Activated CD4-positive, alpha-beta T cell treated with anti-CD3 and anti-CD28 coated beads, Interleukin-2, amount 50 U/mL, for 48 hours (primary cell): Measurements from ENCODE around the gene DTD2.
"Not testable (repeated sequence)": the region's sequence is repeated elsewhere in the genome, so short reads cannot be mapped to it uniquely, and the experiment has no call there.

Source experiments
- DNase-seq, 2 experiments: peaks; one replicate each; pipeline ENCODE4 v3.0.0-alpha.2; 2020

The DTD2 gene

DNA sequence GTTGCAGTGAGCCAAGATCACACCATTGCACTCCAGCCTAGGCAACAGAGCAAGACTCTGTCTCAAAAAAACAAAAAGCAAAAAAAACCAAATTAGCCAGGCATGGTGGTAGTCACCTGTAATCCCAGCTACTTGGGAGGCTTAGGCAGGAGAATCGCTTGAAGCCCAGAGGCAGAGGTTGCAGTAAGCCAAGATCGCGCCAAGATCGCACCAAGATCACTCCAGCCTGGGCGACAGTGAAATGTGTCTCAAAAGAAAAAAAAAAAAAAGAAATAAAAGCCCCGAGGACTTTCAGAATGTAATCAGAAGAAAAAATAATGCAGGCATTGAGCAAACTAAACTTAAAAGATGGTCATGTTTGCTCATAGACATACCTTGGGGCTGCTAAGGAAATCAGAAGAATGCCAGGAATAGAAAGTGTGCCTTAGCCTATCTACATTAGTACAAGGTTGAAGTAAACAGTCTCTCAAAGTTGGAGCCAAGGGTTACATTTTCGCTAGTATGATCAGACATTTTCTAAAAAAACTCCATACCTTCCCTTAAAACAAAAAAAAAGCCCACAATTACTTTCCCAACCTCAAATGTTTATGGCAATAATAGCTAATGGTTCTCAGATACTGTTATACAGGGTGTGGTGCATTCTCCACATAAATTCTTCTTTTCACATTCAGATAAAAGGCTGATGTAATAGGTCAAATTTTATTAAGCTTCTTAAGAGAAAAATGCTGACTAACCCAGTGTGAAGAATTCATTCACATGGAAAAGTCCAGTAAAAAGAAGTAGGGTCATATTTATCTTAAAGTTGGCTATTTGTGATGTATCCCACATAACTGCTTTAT, 15.8 kb downstream of the DTD2 start:
- DNase-seq: no peak

DNA sequence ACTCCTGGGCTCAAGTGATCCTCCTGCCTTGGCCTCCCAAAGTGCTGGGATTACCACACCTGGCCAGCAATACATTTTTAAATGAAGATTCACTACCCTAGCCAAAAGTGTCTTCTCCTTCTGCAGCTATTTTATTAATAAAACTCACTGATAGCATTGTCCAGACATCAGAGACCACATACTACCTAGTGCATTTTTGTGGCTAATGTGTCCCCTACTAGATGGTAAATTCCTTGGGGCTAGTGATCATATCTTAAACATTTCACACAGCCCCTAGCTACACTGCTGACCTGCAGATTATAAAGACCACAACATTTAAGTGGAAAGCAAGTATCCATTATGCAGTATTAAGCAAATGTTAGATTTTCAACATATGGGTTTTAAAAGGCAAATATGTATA, 17.0 kb downstream of the DTD2 start:
- DNase-seq: no peak

DNA sequence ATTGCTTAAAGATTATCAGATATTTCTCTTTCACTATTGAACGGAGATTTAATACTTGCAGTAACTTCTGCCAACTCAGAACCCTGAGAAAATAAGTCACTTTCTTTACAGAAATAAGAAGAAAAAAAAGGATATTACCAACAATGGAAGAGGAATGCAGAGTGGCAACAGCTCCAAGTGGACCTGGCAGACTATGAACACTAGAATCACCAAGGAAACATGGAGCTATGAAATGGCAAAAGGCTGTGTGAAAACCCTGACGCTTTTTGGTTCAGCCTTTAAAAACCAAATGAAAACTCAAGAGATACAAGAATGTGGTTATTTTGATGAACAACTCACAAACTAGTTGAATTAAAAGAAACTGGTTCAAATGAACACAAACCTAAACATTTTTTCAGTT, 17.7 kb downstream of the DTD2 start:
- no peak for DNase-seq

DNA sequence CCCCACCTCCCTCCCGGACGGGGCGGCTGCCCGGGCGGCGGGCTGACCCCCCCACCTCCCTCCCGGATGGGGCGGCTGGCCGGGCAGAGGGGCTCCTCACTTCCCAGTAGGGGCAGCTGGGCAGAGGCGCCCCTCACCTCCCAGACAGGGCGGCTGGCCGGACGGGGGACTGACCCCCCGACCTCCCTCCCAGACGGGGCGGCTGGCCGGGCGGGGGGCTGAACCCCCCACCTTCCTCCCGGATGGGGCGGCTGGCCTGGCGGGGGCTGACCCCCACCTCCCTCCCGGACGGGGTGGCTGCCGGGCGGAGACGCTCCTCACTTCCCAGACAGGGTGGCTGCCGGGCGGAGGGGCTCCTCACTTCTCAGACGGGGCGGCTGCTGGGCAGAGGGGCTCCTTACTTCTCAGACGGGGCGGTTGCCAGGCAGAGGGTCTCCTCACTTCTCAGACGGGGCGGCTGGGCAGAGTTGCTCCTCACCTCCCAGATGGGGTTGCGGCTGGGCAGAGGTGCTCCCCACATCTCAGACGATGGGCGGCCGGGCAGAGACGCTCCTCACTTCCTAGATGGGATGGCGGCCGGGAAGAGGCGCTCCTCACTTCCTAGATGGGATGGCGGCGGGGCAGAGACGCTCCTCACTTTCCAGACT, 20.1 kb downstream of the DTD2 start:
- DNase-seq: not testable (repeated sequence)

DNA sequence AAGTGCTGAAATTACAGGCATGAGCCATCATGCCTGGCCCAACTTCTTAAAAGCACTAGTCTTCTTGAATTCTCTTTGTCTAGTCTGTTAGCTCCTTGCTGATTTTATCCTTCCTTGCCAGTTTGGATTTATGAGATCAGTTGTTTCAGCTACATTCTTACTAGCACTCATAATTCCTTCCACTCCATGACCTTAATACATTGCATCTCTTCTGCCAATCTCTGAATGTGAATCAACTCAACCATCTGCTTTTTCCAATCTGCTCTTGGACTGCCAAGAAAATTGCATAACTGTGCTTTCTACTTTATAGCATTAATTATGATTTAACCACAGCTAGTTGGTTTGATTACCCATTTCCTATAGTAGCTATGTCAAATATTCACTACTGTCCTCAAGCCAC, 22.0 kb downstream of the DTD2 start:
- no peak for DNase-seq

DNA sequence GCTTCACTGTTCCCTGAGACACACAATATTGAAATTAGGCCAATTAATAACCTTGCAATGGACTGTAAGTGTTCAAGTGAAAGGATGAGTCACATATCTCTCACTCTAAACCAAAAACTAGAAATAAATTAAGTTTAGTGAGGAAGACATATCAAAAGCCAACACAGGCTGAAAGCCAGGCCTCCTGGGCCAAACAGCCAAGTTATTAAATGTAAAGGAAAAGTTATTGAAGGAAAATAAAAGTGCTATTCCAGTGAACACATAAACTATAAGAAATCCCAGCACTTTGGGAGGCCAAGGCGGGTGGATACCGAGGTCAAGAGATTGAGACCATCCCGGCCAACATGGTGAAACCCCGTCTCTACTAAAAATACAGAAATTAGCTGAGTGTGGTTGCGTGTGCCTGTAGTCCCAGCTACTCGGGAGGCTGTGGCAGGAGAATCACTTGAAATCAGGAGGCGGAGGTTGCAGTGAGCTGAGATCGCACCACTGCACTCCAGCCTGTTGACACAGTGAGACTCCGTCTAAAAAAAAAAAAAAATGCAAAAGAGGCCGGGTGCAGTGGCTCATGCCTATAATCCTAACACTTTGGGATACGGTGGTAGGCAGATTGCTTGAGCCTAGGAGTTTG, 26.6 kb downstream of the DTD2 start:
- no peak for DNase-seq

DNA sequence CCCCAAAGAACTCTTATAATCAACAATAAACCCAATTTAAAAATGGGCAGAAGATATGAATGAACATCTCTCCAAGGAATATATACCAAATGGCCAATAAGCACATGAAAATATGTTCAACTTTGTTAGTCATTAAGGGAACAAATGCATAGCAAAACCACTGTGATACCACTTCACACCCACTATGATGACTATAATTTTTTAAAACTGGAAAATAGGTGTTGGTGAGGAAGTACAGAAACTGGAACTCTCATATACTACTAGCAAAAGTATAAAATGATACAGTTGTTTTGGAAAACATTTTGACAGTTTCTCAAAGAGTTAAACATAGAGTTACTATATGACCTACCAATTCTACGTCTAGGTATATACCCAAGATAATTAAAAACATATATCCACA, 27.5 kb downstream of the DTD2 start:
- DNase-seq: no peak

DNA sequence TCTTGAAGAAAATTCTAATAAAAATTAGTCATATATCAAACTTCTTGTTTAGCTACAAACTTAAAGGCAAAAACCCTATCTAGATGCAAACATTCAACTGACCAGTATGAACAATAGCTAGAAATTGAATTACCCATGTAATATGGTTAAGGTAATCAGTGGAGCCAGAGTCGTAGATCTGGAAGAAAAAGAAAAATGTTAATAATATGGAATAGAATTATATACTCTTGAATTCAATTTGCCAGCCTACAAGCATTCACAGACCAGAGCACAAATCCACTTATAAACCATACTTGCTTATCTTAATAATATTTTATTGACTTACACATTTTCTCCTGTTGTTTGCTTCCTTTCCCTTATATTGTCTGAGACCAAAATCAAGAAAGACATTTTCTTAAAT, 29.3 kb downstream of the DTD2 start:
- DNase-seq: no peak

DNA sequence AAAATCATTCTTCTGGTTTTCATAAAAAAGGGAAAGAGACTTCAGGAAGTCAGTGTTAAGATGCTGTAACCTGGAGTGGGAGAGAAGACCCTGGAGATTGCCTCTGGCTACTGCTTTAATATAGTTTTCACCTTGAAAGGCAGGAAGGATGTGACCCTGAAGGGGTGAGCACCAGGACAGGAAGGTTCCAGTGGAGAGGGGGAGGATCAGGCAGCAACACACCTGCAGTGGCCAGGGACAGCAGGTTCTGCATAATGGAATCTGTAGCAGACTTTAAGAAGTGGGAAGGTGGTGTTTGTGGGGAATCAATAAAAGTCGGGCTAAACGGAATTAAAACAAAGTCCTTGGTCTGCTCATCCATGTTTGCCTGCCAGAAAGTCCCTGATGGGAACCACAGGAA, 30.6 kb downstream of the DTD2 start:
- DNase-seq: no peak

DNA sequence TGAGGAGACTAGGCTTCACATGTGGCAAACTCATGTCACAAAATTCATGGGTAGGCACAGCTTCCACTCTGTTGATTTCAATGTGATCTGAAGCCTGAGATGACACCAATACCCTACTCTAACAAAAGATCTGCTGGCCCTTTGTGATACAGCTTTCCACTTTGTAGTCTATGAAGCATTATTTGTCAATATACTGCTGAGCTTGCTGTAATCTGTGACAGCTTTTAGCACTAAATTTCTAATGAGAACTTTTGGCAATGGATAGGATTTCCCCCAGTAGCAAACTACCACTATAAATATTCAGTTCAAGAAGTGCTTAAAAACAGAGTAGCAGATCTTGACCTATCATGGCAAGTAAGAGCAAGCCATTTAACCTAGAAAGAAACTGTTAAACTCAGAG, 31.4 kb downstream of the DTD2 start:
- DNase-seq: no peak

DNA sequence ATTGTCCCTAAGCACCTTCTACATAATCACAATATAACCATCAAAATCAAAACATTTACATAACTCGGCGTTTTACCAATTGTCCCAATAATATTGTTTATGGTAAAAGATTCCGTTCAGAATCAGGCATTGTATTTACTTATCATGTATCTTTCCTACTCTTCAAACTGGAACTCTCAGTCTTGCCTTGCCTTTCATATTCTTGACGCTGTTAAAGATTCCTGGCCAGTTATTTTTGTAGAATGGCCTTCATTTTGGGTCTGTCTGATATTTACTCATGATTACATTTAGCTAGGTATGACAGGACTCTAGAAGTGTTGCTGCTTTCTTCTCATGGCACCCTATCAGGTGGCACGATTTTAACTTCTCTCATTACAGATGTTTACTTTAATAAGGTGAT, 36.1 kb downstream of the DTD2 start:
- DNase-seq: no peak

DNA sequence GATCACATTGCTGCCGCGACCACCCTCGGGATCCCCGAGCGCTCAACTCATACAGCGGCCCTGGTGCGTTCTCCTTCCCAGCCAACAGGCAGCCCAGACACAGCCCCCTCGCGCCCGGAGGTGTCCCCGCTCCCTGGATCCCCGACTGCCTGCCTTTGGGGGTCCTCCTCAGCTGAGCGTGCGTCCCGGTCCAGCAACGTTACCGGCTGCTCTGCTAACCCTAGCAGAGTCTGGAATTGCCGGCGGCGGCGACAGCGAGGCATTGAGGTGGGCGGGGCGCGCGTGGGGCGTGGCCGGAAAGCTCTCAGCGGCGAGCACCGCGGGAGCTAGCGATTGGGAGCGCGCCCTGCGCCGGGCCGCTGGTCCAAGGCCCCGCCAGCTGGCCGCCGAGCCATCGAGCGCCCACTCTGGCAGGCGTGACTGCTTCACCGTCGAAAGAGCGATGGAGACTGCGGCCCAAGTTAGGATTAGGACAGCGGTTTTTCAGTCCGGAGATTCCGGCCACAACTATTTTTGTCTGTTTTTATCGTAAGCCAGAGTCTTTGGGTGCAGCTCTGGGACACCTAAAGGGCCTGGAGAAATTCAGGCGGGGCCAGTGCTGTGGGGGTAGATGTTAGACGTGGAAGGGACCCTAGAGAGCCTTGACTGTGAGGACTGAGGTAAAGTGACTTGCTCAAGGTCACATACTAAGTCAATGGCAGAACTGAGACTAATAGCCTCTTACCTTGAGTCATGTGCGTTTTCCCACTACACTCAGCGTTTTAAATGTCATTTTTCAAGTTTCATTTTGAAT, 36.8 kb downstream of the DTD2 start, which contains the start of gene HEATR5A:
TSS of gene HEATR5A (minus strand) at position 232 of the 793 bp plus-strand sequence. CDS start 17,575 bp downstream, outside the sequence.
- DNase-seq: peak; percentile 92 to 94

DNA sequence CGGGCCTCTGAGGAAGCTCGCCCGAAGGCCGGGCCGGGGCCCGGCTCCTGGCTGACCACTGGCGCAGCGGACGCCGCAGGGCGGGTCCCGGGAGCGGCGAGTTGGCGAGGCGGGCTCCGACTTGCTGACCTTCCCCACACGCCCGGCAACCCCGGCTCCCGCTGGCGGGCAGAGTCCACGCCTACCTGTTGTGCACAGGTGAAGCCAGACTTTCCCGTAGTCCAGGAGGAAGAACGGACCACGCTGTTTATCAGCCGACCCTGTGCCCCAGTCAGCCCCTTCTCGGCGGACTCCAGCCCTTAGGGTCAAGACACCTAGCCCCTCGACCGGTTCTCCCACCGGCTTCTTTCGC, 37.4 kb downstream of the DTD2 start:
- peak in 1 of 2 experiments; percentile 9 for DNase-seq

DNA sequence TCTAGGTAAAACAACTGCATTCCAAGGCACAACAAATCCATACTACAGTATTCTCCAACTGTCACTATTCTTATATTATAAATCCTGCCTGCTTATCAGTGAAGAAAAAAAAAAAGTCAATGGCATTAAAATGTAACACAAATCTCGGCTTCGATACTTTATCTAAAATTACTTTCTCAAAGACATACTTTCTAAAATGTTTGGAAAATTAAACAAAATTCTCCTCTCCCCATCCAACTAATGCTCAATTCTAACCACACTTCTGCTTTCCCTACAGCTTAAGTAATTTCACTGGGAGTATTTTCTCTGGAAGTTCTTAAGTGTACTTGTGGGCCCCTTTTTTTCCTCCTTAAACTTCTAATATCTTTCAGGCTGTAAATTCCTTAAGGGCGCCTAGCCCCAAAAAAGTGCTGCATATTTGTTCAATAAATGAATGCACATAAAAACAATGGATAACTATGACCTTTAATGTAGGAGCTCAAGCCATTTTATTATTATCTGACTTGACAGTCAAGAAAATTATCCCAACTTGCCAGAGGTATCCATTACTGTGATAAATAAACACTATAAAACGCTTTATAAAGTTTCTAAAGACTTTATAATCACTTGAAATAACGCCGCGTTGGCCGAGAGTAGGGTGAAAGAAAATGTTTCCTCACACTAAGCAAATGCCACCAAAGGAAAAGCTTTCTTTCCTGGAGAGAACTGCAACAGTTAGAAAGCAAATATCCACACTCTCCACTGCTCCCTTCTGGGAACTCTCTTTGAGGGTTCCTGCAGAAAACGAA, 37.9 kb downstream of the DTD2 start:
- no peak for DNase-seq

DNA sequence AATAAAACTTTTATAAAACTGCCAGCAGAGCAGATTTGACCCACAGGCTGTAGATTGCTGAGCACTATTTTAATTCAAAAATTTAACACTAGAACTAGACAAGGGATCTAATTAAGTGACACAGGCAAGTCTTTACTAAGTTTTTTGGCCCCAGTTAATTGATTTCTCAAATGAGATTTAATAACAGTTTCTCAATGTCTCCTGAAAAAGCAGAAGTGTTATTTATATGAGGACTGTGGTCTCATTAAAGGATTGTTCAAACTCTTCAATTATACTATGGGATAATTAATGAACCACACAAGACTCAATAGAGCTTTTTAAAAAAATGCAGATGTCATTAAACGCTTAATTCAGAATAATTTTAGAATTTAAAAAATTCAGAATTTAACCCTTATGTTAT, 38.9 kb downstream of the DTD2 start:
- DNase-seq: no peak

DNA sequence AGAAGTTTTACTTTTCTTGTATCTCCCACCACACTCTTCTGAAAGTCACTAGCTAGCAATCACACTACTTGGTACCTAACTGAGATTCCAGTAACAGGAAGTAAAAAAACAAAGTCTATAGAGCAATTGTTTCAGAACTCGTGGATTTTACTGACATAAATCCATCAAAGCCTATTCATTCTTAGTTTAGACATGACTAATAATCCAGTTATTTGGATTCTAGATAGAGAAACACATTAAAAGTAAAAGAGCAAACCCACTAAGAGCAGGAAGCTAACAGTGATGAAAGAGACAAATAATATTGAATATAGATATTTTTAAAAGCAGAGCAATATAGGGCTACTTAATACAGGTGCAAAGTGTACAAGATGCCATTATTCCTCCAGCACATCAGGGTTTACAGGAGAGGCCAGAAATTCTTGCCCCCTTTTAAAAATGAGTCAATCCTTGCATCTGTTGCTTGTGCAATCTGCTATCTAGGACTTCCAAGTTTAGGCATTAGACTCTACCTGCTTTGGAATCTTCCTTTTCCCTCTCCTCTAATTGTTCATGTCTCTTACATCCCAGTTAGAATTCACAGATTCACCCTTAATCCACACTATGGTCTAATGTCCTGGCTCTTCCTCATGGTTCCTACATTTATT, 43.0 kb downstream of the DTD2 start:
- no peak for DNase-seq

DNA sequence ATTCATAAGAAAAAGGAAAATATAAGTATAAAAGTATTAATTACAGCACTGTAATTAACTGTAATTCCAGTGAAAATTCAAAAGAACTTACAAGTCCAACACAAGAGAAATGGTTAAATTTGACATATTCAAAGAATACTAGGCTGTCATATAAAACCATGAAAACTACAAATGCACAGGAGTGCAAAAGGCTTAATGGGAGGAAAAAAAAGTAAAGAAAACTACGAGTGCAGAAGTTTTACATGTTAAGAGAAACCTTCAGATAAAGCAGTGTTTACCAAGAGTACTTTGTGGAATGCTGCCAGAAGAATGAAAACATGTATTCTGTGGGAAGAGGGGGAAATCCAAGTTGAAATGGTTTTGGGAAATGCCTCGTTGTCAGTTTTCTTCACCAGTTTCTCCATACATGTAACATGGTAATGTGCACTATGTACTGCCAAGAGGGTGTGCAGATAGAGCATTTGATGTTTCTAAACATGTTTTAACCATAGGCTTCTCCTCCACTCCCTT, 46.0 kb downstream of the DTD2 start:
- no peak for DNase-seq

DNA sequence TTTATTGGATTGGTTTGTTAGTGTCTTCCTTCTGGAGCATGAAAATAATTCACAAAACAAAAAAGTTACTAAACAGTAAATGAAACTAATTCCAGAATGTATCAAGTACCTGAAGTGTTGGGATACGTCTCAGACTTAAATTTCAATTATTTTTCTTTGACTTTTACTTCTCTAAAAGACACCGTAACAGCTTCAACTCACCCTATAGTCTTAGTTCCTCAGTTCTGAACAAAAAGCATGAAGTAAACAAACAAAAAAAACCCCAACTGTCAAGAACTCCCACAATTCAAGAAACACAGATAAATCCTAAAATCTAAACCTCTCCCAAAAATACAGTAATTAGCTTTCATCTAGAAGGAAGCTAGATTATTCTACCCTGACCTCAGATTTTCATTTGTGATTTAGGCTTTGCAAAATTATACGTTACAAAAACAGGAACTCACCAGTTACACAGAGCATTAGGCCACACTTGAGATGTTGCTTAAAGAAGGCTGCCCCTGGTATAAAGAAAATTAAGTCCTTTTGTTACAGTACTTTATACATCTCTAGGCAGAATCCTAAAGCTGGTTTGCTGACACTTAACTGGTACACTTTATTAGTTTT, 47.2 kb downstream of the DTD2 start:
- DNase-seq: no peak

DNA sequence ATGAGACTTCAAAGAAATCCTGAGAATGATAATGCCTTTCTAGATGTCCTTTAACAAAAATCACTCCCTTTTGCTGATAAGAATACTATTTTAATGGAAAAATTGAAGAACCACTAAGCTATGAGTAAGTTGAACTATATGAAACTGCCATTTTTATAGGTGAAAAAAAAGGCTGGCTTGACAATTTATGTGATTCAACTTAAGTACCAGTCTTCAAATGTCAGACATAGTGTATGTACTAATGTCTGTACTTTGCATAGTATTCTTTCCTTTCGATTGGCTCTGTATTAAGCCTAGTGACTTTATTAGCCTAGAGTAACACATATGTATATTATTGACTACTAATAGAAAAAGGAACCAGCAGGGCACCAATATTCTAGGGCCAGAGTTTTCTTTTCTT, 48.9 kb downstream of the DTD2 start:
- DNase-seq: no peak

DNA sequence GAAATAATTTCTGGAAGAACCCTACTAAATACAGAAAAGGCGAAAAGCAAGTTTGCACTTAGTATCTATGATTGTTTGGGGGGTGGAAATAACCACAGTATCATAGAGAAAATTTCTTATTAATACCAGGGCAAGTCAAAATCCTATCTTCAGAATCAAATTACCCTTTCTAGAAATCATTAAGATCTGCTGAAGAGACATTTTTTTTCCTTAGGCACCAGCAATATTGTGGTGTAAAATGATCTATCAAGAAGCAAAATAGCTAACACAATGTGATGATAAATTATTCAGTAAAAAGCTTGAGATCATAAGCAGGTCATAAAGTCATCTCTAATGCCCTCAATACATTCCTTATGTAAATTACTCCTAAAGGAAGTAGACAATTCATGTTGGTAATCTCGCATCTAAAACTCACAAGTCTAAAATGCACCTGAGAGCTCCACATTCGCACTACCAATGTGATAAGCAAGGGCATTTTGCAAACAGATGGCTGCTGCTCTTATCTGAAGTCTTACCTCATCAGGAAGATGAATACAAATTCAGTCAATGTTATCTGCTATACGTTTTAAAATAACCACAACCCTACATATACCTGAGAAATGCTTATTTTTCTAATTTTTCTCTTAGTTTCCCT, 51.6 kb downstream of the DTD2 start:
- no peak for DNase-seq

DNA sequence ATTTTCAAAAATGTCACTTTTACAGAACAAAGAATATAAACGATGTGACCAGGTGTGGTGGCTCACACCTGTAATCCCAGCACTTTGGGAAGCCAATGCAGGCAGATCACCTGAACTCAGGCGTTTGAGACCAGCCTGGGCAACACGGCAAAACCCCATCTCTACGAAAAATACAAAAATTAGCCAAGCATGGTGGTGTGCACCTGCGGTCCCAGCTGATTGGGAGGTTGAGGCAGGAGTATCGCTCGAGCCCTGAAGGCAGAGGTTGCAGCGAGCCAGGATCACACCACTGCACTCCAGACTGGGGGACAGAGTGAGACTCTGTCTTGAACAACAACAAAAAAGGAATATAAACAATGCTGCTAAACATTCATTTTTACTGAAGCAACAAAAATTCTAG, 52.2 kb downstream of the DTD2 start:
- DNase-seq: no peak
